Measurements from ENCODE around the gene TCF7L2.
A peak's percentile ranks its signal among the peaks of the same experiment; 100 is the strongest.
"Not testable (repeated sequence)": the region's sequence is repeated elsewhere in the genome, so short reads cannot be mapped to it uniquely, and the experiment has no call there.

TCF7L2 gene

GRCh38 chr10:113047605-113047962 is 97.5 kb downstream of the TCF7L2 start:
- DNase-seq (ENCODE audit: low read depth): no peak

GRCh38 chr10:113047963-113048781 is 98.1 kb downstream of the TCF7L2 start:
- no peak for DNase-seq (ENCODE audit: low read depth)

GRCh38 chr10:113049881-113050280 is 99.8 kb downstream of the TCF7L2 start:
- no peak for DNase-seq (ENCODE audit: low read depth)

- DNase-seq (ENCODE audit: low read depth): no peak
These were observed 102.2 kb downstream of the TCF7L2 start for GRCh38 chr10:113052076-113052830.

GRCh38 chr10:113053091-113053490 is 103.0 kb downstream of the TCF7L2 start:
- DNase-seq (ENCODE audit: low read depth): no peak

GRCh38 chr10:113053881-113054280 is 103.8 kb downstream of the TCF7L2 start:
- DNase-seq (ENCODE audit: low read depth): no peak

GRCh38 chr10:113055458-113055857 is 105.4 kb downstream of the TCF7L2 start:
- no peak for DNase-seq (ENCODE audit: low read depth)

GRCh38 chr10:113056030-113056429 is 106.0 kb downstream of the TCF7L2 start:
- no peak for DNase-seq (ENCODE audit: low read depth)

GRCh38 chr10:113056441-113057021 is 106.5 kb downstream of the TCF7L2 start:
- peak; percentile 58 for DNase-seq (ENCODE audit: low read depth)

GRCh38 chr10:113057948-113058522 is 108.0 kb downstream of the TCF7L2 start:
- no peak for DNase-seq (ENCODE audit: low read depth)

- DNase-seq (ENCODE audit: low read depth): no peak
These were observed 108.7 kb downstream of the TCF7L2 start for GRCh38 chr10:113058523-113059370.

- DNase-seq (ENCODE audit: low read depth): no peak
These were observed 109.3 kb downstream of the TCF7L2 start for GRCh38 chr10:113059371-113059780.

GRCh38 chr10:113060201-113061053 is 110.4 kb downstream of the TCF7L2 start:
- no peak for DNase-seq (ENCODE audit: low read depth)

GRCh38 chr10:113061054-113061430 is 111.0 kb downstream of the TCF7L2 start:
- DNase-seq (ENCODE audit: low read depth): no peak

GRCh38 chr10:113061557-113061956 is 111.5 kb downstream of the TCF7L2 start:
- no peak for DNase-seq (ENCODE audit: low read depth)

- no peak for DNase-seq (ENCODE audit: low read depth)
These were observed 113.3 kb downstream of the TCF7L2 start for GRCh38 chr10:113063043-113063967.

GRCh38 chr10:113064039-113064438 is 114.0 kb downstream of the TCF7L2 start:
- no peak for DNase-seq (ENCODE audit: low read depth)

GRCh38 chr10:113066120-113066519 is 116.1 kb downstream of the TCF7L2 start:
- not testable (repeated sequence) for DNase-seq (ENCODE audit: low read depth)

- DNase-seq (ENCODE audit: low read depth): no peak
These were observed 116.7 kb downstream of the TCF7L2 start for GRCh38 chr10:113066561-113067312.
